Astrocyte (in vitro differentiated cells and primary cell): ENCODE results near the gene HDAC8.

Experiments used
- EZH2 ChIP-seq: IDR thresholded peaks from 2 replicates; pipeline ENCODE4 v1.6.1; 2012; ENCODE audit warnings: mild to moderate bottlenecking, low read length, inconsistent platforms; ENCODE audit not compliant: insufficient read depth
- TF ChIP-seq, protein P1 (sequence below): IDR thresholded peaks from 2 replicates; pipeline ENCODE4 v1.5.1; 2011; ENCODE audit warnings: low read depth, mild to moderate bottlenecking, inconsistent platforms, low read length, moderate library complexity; ENCODE audit not compliant: insufficient read depth

DNA sequence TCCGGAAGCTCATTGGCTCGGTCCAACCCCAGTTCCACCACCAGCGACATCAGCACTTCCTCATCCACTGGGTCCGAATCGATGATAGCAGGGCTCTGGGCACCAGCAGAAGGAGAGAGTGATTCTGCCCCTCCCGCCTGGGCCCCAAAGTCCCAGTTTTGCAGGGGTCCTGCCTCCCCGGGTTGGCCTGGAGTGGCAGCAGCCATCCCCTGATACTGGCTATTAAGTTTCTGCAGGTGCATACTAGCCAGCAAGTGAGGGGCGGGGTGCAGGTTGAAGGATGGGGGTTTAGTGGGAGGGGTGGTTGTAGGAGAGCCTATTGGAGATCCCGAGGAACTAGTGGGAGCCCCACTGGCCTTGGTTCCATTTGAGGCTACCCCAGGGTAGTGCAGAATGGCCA lies 270.9 kb downstream of the HDAC8 start:
- TF ChIP-seq, protein P1, sequence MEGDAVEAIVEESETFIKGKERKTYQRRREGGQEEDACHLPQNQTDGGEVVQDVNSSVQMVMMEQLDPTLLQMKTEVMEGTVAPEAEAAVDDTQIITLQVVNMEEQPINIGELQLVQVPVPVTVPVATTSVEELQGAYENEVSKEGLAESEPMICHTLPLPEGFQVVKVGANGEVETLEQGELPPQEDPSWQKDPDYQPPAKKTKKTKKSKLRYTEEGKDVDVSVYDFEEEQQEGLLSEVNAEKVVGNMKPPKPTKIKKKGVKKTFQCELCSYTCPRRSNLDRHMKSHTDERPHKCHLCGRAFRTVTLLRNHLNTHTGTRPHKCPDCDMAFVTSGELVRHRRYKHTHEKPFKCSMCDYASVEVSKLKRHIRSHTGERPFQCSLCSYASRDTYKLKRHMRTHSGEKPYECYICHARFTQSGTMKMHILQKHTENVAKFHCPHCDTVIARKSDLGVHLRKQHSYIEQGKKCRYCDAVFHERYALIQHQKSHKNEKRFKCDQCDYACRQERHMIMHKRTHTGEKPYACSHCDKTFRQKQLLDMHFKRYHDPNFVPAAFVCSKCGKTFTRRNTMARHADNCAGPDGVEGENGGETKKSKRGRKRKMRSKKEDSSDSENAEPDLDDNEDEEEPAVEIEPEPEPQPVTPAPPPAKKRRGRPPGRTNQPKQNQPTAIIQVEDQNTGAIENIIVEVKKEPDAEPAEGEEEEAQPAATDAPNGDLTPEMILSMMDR = no peak
- no peak for TF ChIP-seq EZH2
